HG03565 (cell line): Measurements from ENCODE around the gene PCP4.

ENCODE experiments used
- ATAC-seq: cut with Tn5 transposase; IDR thresholded peaks from one replicate; pipeline ENCODE4 v1.9.1; 2021; ENCODE audit warnings: mild to moderate bottlenecking, moderate library complexity; ENCODE audit not compliant: unreplicated experiment

Gene PCP4

GRCh38 chr21:39969691-39970364, 102.6 kb downstream of the PCP4 start:
- ATAC-seq = no peak

- ATAC-seq = no peak
Measured at GRCh38 chr21:39971956-39972355, 104.7 kb downstream of the PCP4 start.

GRCh38 chr21:39972471-39972870, 105.2 kb downstream of the PCP4 start:
- ATAC-seq = no peak

- ATAC-seq = no peak
Measured at GRCh38 chr21:39972976-39973770, 105.9 kb downstream of the PCP4 start.

GRCh38 chr21:39976800-39977199, 109.6 kb downstream of the PCP4 start:
- no peak for ATAC-seq
